Neural progenitor cell (in vitro differentiated cells): Measurements from ENCODE around the gene SFTPD.

Experiments
- CTCF ChIP-seq: fragments of 200-600 bp; sonication (generic); IDR thresholded peaks from 2 replicates; pipeline ENCODE4 v1.5.1; 2017; ENCODE audit warnings: antibody characterized with exemption, mild to moderate bottlenecking
- EZH2 ChIP-seq: fragments of 200-600 bp; sonication (generic); IDR thresholded peaks from 2 replicates; pipeline ENCODE4 v1.6.1; 2017; ENCODE audit warnings: antibody characterized with exemption, mild to moderate bottlenecking, moderate library complexity

GRCh38 chr10:79943871-79944270 lies 5.0 kb downstream of the SFTPD start:
- TF ChIP-seq CTCF, result no peak
- no peak for TF ChIP-seq EZH2
